SJSA1 (cell line): ENCODE measurements around the gene ITGB5. TPM values are rescaled to one million over a fixed set of nuclear protein-coding genes. Genes with fewer than 3 reads are reported as not detected.

Experiments
- DNase-seq, 2 experiments: peaks; one replicate each; pipeline ENCODE4 v3.0.0-alpha.2; 2015 to 2020; ENCODE audit warnings: low spot score in 2 of 2, low read depth in 1 of 2
- H3K27ac ChIP-seq: fragments of 250-450 bp; sonication (Bioruptor Pico); 2 replicates; pipeline ENCODE4 v1.5.1; 2020; ENCODE audit warnings: mild to moderate bottlenecking, moderate library complexity
- H3K27me3 ChIP-seq: fragments of 250-450 bp; sonication (Bioruptor Pico); replicated peaks from 2 replicates; pipeline ENCODE4 v1.5.1; 2020; ENCODE audit warnings: mild to moderate bottlenecking, moderate library complexity
- H3K36me3 ChIP-seq: fragments of 250-450 bp; sonication (Bioruptor Pico); 2 replicates; pipeline ENCODE4 v1.5.1; 2020; ENCODE audit warnings: mild to moderate bottlenecking
- H3K4me1 ChIP-seq: fragments of 250-450 bp; sonication (Bioruptor Pico); replicated peaks from 2 replicates; pipeline ENCODE4 v1.6.1; 2021; ENCODE audit warnings: mild to moderate bottlenecking
- H3K4me3 ChIP-seq: fragments of 250-450 bp; sonication (Bioruptor Pico); 2 replicates; pipeline ENCODE4 v1.5.1; 2020; ENCODE audit warnings: mild to moderate bottlenecking
- H3K9me3 ChIP-seq: fragments of 250-450 bp; sonication (Bioruptor Pico); replicated peaks from 2 replicates; pipeline ENCODE4 v1.5.1; 2020; ENCODE audit warnings: mild to moderate bottlenecking
- total RNA-seq: library from RNA; depleted of rRNA; stranded (reverse); fragments of >200 nt; shearing (Covaris generic); gene quantifications from 2 replicates; pipeline ENCODE4 v1.2.3, GENCODE V29; 2014

ITGB5 gene
- total RNA-seq, 1 experiment from 2014 or later, result 84.6 TPM

DNA sequence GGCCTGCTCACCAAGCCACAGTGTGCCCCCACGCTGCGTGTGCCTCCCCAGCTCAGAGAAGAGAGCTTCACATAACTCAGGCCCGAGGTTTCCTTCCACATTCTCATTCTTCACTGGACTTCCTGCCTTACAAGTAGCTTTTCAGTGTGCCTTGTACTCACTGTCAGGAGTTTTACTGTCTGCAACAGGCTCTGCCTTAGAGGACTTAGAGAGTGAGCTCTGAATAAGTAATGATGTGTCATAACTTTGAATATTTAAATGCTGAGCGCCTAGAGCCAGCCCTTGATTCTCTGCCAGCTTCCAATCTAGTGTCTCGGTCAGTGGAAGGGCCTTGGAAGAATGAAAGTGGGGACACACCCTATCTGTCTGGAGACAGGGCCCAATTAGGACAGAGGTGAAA, 41.8 kb downstream of the ITGB5 start:
- Histone ChIP-seq H3K27me3 (no peaks in the 10 kb centered on the region), H3K9me3 (no peaks in the 10 kb centered on the region), H3K27ac (peak overlapping the region; percentile 29), H3K4me1 (peaks cover 19% of the 10 kb centered on the region), H3K36me3 (peaks cover 17% of the 10 kb centered on the region), H3K4me3 (no peak overlapping the region)
- peak; percentile 56 to 62 for DNase-seq

DNA sequence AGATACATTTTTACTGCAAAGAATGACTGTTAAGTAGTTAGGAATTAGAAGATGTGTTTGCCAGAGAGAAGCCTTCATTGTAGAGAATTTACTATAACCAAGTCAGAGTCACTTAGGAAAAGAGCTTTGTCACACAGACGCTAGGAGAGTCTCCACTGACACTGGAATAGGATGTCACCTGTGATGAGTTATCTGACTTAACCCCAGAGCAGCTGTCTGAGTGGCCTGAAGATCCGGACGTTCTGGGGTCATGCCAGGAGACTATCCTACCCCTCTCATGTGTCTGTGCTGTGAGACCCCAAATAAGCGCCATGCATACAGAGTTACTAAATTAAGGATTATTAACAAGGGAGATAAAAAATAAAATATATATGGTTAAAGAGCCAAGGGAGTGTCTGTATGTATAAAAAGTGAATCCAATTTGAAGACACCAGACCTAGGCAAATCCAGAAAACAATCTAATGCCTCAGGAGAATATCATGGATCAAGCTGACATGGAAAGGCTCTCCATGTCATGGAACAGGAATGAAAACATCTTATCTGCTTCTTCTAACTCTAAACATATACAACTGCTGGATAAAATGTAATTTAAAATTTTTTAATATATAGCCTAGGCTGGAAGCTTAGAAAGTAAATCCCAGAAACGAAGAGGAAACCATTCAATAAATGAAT, 43.5 kb downstream of the ITGB5 start:
- Histone ChIP-seq H3K4me1 (peaks cover 19% of the 10 kb centered on the region), H3K9me3 (no peaks in the 10 kb centered on the region), H3K36me3 (peaks cover 21% of the 10 kb centered on the region), H3K27me3 (no peaks in the 10 kb centered on the region), H3K4me3 (no peak overlapping the region), H3K27ac (no peak overlapping the region)
- no peak for DNase-seq

DNA sequence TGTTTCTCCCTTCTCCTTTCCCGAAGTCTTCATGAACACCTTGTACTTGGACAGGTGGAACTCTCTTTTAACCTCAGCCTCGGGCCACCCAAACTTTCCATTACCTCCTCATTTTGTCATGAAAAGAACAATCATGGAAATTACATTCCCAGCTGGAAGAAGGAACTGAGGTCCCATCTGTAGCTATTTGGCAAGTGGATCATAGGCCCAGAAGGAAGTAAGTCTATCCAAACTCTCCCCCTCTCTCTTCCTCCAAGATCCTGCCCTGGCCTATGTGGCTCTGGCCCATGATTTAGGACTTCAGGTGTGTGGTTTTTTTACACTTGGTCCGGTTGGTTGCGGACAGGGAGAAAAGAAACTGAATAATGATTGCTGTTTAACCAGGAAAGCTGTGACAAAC, 44.1 kb downstream of the ITGB5 start:
- Histone ChIP-seq H3K4me1 (peaks cover 19% of the 10 kb centered on the region), H3K9me3 (no peaks in the 10 kb centered on the region), H3K4me3 (no peak overlapping the region), H3K27ac (no peak overlapping the region), H3K36me3 (peaks cover 21% of the 10 kb centered on the region), H3K27me3 (no peaks in the 10 kb centered on the region)
- no peak for DNase-seq

DNA sequence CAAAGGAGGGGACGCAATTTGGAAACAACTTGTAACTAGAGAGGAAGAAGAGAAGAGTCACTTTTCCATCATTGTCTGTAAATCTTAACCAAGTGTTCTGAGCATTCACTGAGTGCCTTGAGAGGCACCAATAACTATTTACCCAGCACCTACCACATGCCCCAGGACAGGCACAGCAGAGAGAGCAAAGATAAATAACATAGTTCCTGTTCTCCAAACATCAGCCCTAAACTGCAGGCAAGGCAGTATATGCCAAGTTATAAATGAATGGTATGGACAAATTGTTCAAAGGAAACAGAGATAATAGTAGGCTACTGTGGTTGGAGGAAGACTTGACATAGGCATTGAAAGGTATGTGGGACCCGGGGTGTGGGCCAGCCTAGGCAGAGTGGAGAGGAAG, 45.6 kb downstream of the ITGB5 start:
- no peak for DNase-seq
- Histone ChIP-seq H3K27ac (no peak overlapping the region), H3K36me3 (peaks cover 21% of the 10 kb centered on the region), H3K4me3 (no peak overlapping the region), H3K9me3 (no peaks in the 10 kb centered on the region), H3K4me1 (peaks cover 35% of the 10 kb centered on the region), H3K27me3 (no peaks in the 10 kb centered on the region)

DNA sequence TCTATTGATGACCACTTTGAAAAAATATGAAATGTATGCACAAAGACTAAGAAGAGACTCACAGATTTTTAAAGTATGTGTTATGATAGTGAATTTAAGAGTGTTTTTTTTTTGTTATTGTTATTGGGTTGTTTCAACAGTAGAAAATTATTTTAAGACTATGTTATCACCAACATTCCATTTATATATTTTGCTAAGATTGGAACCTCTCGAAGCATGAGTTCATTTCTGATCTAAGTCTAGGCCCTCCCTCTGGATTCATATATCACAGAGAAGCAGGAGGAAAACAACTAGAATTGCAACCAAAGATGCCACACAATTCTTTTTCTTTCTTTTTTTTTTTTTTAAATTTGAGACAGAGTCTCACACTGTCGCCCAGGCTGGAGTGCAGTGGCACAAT, 46.8 kb downstream of the ITGB5 start:
- H3K4me3 ChIP-seq, result no peak overlapping the region
- no peak overlapping the region for H3K27ac ChIP-seq
- H3K36me3 ChIP-seq, result peaks cover 19% of the 10 kb centered on the region
- no peaks in the 10 kb centered on the region for H3K27me3 ChIP-seq
- peaks cover 34% of the 10 kb centered on the region for H3K4me1 ChIP-seq
- H3K9me3 ChIP-seq, result no peaks in the 10 kb centered on the region
- DNase-seq, result no peak

DNA sequence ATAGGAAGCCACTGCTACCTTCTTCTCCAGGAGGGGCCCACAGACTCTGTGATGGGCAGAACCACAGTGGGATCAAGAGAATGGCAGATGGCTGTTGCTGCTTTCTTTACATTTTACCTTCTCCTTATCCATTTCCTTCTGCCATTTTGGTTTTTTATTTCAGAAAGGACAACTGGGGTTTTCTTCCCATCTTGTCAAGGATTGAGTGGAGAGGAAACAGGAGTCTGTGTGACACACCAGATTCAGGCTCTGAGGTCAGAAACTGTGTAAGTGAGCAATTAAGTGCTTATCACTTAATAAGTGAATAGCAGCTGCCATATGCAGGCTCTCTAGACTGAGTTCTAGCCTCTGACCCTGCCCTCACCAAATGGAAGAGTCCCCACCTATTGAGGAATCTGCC, 47.3 kb downstream of the ITGB5 start:
- Histone ChIP-seq H3K4me3 (no peak overlapping the region), H3K36me3 (peaks cover 19% of the 10 kb centered on the region), H3K9me3 (no peaks in the 10 kb centered on the region), H3K27me3 (no peaks in the 10 kb centered on the region), H3K4me1 (peaks cover 34% of the 10 kb centered on the region), H3K27ac (no peak overlapping the region)
- no peak for DNase-seq

DNA sequence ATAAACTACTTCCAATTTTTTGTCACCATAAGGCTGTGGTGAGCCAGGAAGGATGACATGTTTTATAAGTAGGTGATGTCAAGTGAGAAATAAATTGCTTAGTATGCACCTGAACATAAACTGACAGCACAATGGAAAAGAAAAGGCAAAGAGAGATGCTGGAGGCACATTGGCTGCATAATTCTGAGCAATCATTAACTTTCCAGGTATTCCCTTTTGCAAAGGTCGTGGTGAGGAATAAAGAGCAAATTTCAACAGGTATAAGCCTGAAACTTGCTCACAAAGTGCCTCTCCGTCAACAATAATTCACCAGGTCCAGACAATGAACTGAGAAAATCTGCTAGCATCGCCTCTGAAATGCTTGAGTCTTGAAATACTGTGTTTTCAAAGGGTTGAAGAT, 48.2 kb downstream of the ITGB5 start:
- no peaks in the 10 kb centered on the region for H3K27me3 ChIP-seq
- no peaks in the 10 kb centered on the region for H3K9me3 ChIP-seq
- H3K27ac ChIP-seq, result no peak overlapping the region
- peaks cover 19% of the 10 kb centered on the region for H3K36me3 ChIP-seq
- no peak overlapping the region for H3K4me3 ChIP-seq
- DNase-seq, result no peak
- peaks cover 37% of the 10 kb centered on the region for H3K4me1 ChIP-seq

DNA sequence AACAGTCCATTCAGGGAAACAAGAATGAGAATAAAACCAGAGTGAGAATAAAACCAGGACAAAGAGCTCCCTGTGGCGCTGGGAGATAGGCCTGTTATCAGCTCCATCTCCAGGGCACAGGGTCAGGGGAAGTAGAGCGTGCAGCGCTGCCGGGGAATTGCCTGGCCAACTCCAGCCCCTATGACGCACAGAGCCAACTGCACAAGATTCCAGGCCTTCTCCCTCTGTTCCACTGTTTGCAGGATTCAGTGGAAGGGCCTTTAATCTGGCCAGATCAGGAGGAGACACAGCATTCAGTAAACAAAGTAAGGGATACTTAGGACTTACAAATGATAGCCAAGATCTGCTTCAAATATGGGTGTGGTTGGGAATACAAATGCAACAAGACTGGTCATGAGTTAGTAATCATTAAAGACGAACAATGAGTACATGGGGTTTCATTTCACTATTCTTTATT, 49.4 kb downstream of the ITGB5 start:
- Histone ChIP-seq H3K27me3 (no peaks in the 10 kb centered on the region), H3K27ac (0 out of 2 replicates have a peak overlapping the region, but pooled peaks have one; percentile 26), H3K9me3 (no peaks in the 10 kb centered on the region), H3K36me3 (peaks cover 12% of the 10 kb centered on the region; the same call in 1 of the 2 replicates), H3K4me3 (no peak overlapping the region), H3K4me1 (peaks cover 48% of the 10 kb centered on the region)
- DNase-seq, result peak in 1 of 2 experiments; percentile 8

DNA sequence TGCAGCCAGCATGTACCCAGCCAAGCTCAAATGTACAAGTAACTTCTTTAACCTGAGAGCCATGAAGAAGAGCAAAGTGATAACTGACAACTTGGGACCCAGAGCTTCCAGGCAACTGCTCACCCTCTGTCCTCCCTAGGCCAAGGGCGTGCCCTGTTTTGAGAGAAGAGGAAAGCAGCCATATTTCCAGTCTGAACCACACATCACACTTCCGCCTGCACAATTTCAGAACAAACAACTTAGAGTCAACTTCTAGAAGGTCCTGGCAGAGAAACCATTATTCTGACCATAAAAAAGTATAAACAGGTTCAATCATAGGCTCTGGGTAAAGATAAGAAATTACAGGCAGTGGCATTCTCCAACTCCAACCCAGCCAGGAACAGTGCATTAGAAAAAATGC, 50.1 kb downstream of the ITGB5 start:
- H3K27me3 ChIP-seq, result no peaks in the 10 kb centered on the region
- no peak overlapping the region for H3K27ac ChIP-seq
- peaks cover 11% of the 10 kb centered on the region; the same call in 1 of the 2 replicates for H3K36me3 ChIP-seq
- peaks cover 55% of the 10 kb centered on the region for H3K4me1 ChIP-seq
- no peak overlapping the region for H3K4me3 ChIP-seq
- no peak for DNase-seq
- H3K9me3 ChIP-seq, result no peaks in the 10 kb centered on the region

DNA sequence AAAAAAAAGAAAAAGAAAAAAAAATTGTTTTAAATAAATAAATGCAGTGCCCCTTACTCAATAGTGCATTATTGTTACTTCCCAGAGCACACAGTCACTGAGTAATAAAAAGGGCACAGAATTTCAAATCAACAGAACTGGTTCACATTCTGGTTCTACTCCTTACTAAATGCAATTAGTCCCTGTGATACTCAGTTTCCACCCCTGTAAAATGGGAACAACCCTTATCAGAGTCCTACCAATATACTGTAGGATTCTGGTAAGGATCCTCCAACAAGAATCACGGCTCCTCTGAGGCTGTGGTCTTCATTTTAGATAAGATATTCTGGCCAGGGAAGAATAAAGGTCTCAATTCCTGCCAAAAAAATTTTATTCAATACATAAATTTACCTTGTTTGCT, 50.7 kb downstream of the ITGB5 start:
- H3K27ac ChIP-seq, result no peak overlapping the region
- DNase-seq, result no peak
- H3K27me3 ChIP-seq, result no peaks in the 10 kb centered on the region
- peaks cover 60% of the 10 kb centered on the region for H3K4me1 ChIP-seq
- H3K4me3 ChIP-seq, result no peak overlapping the region
- H3K9me3 ChIP-seq, result no peaks in the 10 kb centered on the region
- H3K36me3 ChIP-seq, result peaks cover 11% of the 10 kb centered on the region; the same call in 1 of the 2 replicates

DNA sequence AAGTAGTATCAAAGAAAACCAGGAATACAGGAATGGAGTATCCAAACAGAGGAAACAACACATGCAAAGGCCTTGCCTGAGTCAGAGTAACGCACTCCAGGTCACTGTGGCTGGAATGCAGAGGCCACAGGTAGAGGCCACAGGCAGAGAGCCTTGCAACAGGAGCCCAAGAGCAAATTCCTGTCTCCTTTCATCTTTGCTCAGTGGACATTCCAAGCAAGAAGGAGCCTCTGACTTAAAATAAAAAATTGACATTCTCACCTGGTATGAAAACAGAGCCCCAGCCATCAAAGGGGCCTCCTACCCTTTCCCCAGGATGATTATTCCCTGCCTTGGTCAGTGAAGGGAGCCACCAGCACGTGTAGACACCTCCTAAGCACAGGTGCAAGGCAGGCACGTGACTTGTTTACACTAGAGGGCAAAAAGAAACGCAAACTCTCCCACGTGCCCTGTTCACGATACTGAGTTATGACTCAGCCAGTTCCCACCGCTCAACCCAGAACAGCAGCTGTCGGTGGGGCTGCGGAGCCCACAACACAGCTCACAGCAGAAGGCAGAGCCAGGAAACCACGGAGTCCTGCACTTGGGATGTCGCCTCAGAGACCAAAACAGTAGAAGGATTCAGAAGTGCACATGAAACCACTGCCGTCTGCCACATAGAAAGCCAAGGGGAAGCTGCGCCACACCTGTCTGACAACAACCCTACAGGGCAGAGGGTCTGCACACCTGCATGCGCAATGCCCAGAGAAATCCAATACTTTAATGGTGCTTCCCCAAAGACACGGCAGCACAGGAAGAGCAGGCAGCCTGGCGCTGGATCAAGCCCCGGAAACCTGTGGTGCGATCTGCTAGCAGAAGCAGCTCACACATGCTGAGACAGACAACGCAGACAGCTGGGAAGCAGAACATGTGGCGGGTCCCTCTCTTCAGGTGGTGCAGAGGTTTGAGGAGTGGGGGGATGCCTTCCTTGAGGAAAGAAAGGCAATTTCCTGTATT, 52.1 kb downstream of the ITGB5 start:
- Histone ChIP-seq H3K27ac (peak overlapping the region; percentile 59), H3K4me3 (no peak overlapping the region), H3K9me3 (no peaks in the 10 kb centered on the region), H3K4me1 (peaks cover 60% of the 10 kb centered on the region), H3K27me3 (no peaks in the 10 kb centered on the region), H3K36me3 (peaks cover 6% of the 10 kb centered on the region; the same call in 1 of the 2 replicates)
- DNase-seq, result peak; percentile 59 to 64

DNA sequence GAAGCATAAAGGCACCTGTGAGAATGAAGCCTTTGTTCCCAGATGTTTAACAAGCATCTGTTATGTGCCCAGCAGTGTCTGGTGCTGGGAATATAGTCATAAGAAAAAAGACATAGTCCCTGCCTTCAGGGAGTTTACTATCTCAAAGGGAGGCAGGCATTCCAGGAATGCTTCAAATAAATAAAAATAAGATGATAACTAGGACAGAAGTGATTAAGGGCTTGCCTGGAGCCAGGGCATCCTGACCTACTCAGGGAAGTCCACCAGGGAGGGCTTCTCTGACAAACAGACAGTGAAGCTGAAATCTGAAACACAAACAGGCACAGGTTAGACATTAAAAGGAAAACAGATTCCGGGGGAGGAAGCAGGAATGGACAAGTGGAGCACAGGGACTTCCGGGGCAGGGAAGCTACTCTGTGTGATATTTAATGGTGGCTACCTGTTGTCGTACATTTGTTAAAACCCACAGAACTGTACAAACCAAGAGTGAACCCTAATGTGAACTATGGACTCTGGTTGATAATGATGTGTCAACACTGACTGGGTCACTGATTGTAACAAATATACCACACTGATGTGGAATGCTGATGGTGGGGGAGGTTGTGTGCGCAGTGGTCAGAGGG, 53.3 kb downstream of the ITGB5 start:
- Histone ChIP-seq H3K36me3 (peaks cover 3% of the 10 kb centered on the region; the same call in 1 of the 2 replicates), H3K9me3 (no peaks in the 10 kb centered on the region), H3K4me1 (peaks cover 57% of the 10 kb centered on the region), H3K27me3 (no peaks in the 10 kb centered on the region), H3K27ac (peak overlapping the region; percentile 90), H3K4me3 (no peak overlapping the region)
- peak in 1 of 2 experiments; percentile 59 for DNase-seq

DNA sequence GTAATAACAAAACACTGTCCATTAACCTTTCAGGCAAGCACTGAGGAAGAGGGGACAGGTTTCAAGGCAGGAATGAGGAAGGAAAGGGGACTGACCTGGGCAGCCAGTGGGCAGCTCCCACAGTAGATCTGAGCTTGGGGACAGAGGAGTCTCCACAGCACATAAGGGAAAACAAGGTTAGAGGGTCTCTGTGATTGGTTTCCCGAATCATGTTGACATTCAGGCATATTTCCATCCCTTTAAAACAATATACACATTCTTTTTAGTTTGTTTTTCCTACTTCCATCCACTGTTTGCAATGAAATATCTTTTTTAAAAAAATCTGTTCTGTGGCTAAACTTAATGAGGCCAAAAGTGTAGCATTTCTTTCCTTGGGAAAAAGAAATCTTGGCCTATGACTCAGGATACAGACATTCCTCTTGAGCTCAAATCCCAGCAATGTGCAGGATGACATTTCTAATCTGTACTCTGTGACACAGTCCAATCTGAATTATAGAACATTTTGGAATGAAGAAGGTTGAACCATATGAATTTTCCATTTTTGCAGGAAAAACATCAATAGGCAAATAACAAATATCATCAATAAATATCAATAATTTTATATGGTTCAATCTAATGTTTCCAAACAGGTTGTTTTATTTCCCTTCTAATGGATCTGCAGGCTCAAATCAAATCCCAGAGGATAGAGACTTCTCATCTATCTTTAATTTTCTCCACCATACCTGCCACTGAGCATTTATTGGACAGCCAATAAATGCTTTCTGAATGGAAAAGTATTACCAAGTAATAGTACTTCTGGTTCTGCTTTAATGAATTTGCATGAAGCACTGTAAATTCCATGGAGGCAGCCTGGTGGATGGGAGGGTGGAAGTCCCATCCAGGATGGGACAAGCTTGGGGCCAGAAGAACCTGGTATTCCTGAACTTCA, 54.1 kb downstream of the ITGB5 start:
- H3K27me3 ChIP-seq, result no peaks in the 10 kb centered on the region
- peaks cover 58% of the 10 kb centered on the region for H3K4me1 ChIP-seq
- H3K36me3 ChIP-seq, result peaks cover 2% of the 10 kb centered on the region; the same call in 1 of the 2 replicates
- H3K9me3 ChIP-seq, result no peaks in the 10 kb centered on the region
- H3K27ac ChIP-seq, result peak overlapping the region; percentile 90
- no peak overlapping the region for H3K4me3 ChIP-seq
- peak in 1 of 2 experiments; percentile 86 for DNase-seq
